Left ventricle myocardium inferior (tissue), 1 donor: ENCODE measurements around the gene PLA2G2D. TPM values are rescaled to one million over a fixed set of nuclear protein-coding genes. Genes with fewer than 3 reads are reported as not detected.
A peak's percentile ranks its signal among the peaks of the same experiment; 100 is the strongest.

Experiments
- DNase-seq: peaks from one replicate; pipeline ENCODE4 v3.0.0-alpha.2; 2020
- H3K27ac ChIP-seq: fragments of 200-600 bp; replicated peaks from 2 replicates; pipeline ENCODE4 v1.8.0; 2021
- H3K27me3 ChIP-seq: fragments of 200-600 bp; 2 replicates; pipeline ENCODE4 v1.8.0; 2021; ENCODE audit warnings: low read depth
- H3K36me3 ChIP-seq: fragments of 200-600 bp; 2 replicates; pipeline ENCODE4 v1.8.0; 2021
- H3K4me1 ChIP-seq: fragments of 200-600 bp; 2 replicates; pipeline ENCODE4 v1.8.0; 2021
- H3K4me3 ChIP-seq: fragments of 200-600 bp; 2 replicates; pipeline ENCODE4 v1.8.0; 2021; ENCODE audit warnings: mild to moderate bottlenecking, moderate library complexity
- H3K9me3 ChIP-seq: fragments of 200-600 bp; replicated peaks from 2 replicates; pipeline ENCODE4 v1.8.0; 2021
- CTCF ChIP-seq: fragments of 200-600 bp; IDR thresholded peaks from 2 replicates; pipeline ENCODE4 v1.8.0; 2021; ENCODE audit warnings: antibody characterized with exemption, mild to moderate bottlenecking, borderline replicate concordance
- intact Hi-C: fragments of 100-400 bp; cut with micrococcal nuclease; formaldehyde crosslinking; loops from one replicate; pipeline ENCODE4 v1.11.0; 2022
- total RNA-seq: library from RNA; stranded (reverse); fragmentation: NEBNext Ultra II Directional; extraction: Animal tissue kit (Norgen Biotek cat#: 25700); gene quantifications from one replicate; pipeline ENCODE4 v1.2.1, GENCODE V29; 2021
- donor health status: DM: no; HTN: yes; CAD: no; lungs with severe emphysema.

PLA2G2D gene
- total RNA-seq, 1 donor from 2014 or later = not detected

GRCh38 chr1:20070357-20070756 is 49.0 kb downstream of the PLA2G2D start:
- Histone ChIP-seq H3K27me3 (no peaks in the 10 kb centered on the region), H3K27ac (peak overlapping the region; percentile 85), H3K9me3 (no peaks in the 10 kb centered on the region), H3K4me1 (peaks cover 68% of the 10 kb centered on the region), H3K36me3 (no peaks in the 10 kb centered on the region), H3K4me3 (peak overlapping the region; percentile 66)
- no peak for TF ChIP-seq CTCF
- intact Hi-C loops = no loop called here
- no peak for DNase-seq

- peak; percentile 87 for DNase-seq
- intact Hi-C loops = no loop called here
- peak within 1 kb of the TSS; percentile 85 for H3K27ac ChIP-seq
- H3K4me3 ChIP-seq = peak within 1 kb of the TSS; percentile 66
- no peaks in the 10 kb centered on the region for H3K36me3 ChIP-seq
- no peak for TF ChIP-seq CTCF
- no peaks in the 10 kb centered on the region for H3K27me3 ChIP-seq
- peaks cover 66% of the 10 kb centered on the region for H3K4me1 ChIP-seq
- no peaks in the 10 kb centered on the region for H3K9me3 ChIP-seq
Observed at GRCh38 chr1:20069874-20070273, 49.5 kb downstream of the PLA2G2D start, which contains the start of gene PLA2G5. Gene PLA2G5, plus strand, starts transcription at chr1:20070194. Its CDS starts 14,637 bp downstream, at chr1:20084831.

- peak overlapping the region; percentile 85 for H3K27ac ChIP-seq
- no peak for DNase-seq
Observed at GRCh38 chr1:20068722-20069121, 50.6 kb downstream of the PLA2G2D start.

GRCh38 chr1:20063861-20064292 is 55.5 kb downstream of the PLA2G2D start:
- DNase-seq = no peak
- intact Hi-C loops = no loop called here
- TF ChIP-seq CTCF = no peak
- Histone ChIP-seq H3K36me3 (peaks cover 5% of the 10 kb centered on the region), H3K4me1 (peaks cover 15% of the 10 kb centered on the region), H3K27me3 (no peaks in the 10 kb centered on the region), H3K4me3 (no peak overlapping the region), H3K9me3 (no peaks in the 10 kb centered on the region), H3K27ac (no peak overlapping the region)

More at GRCh38 chr1:20068722-20069121, 50.6 kb downstream of the PLA2G2D start:
- intact Hi-C loops = no loop called here
- Histone ChIP-seq H3K4me1 (peaks cover 54% of the 10 kb centered on the region), H3K36me3 (no peaks in the 10 kb centered on the region), H3K9me3 (no peaks in the 10 kb centered on the region), H3K4me3 (no peak overlapping the region), H3K27me3 (no peaks in the 10 kb centered on the region)
- TF ChIP-seq CTCF = no peak

Other genes starting within 250 kb of the PLA2G2D start
- 5.0 TPM for gene OTUD3, start 237.1 kb downstream of the PLA2G2D start, total RNA-seq
- gene PLA2G2E, start 195.9 kb downstream of the PLA2G2D start, total RNA-seq = not detected
- gene PLA2G2A, start 139.9 kb downstream of the PLA2G2D start, total RNA-seq = 69.0 TPM
- gene PLA2G5, start 49.3 kb downstream of the PLA2G2D start, total RNA-seq = 51.4 TPM
- gene PLA2G2F, start 19.8 kb upstream of the PLA2G2D start, total RNA-seq = not detected
- 1.4 TPM for gene UBXN10, start 66.6 kb upstream of the PLA2G2D start, total RNA-seq
- gene PLA2G2C, start 67.0 kb upstream of the PLA2G2D start, total RNA-seq = not detected
- gene VWA5B1, start 171.3 kb upstream of the PLA2G2D start, total RNA-seq = 0.16 TPM